Ishikawa (cell line): ENCODE measurements around the gene GORAB.

Experiments
- CEBPB ChIP-seq: IDR thresholded peaks from 2 replicates; pipeline ENCODE4 v1.6.1; 2012
- EP300 ChIP-seq: IDR thresholded peaks from 2 replicates; pipeline ENCODE4 v1.6.1; 2012; ENCODE audit warnings: borderline replicate concordance
- FOXM1 ChIP-seq: IDR thresholded peaks from 2 replicates; pipeline ENCODE4 v1.6.1; 2012; ENCODE audit warnings: low read depth, borderline replicate concordance
- NFIC ChIP-seq: IDR thresholded peaks from 2 replicates; pipeline ENCODE4 v1.6.1; 2012
- RAD21 ChIP-seq: IDR thresholded peaks from 2 replicates; pipeline ENCODE4 v1.6.1; 2012; ENCODE audit warnings: low read depth
- TAF1 ChIP-seq: IDR thresholded peaks from 2 replicates; pipeline ENCODE4 v1.6.1; 2012; ENCODE audit warnings: low read depth, mild to moderate bottlenecking
- TEAD4 ChIP-seq: IDR thresholded peaks from 2 replicates; pipeline ENCODE4 v1.6.1; 2012
- TF ChIP-seq, protein P1 (sequence below): IDR thresholded peaks from 2 replicates; pipeline ENCODE4 v1.6.1; 2012
- TF ChIP-seq, protein P2 (sequence below): IDR thresholded peaks from 2 replicates; pipeline ENCODE4 v1.6.1; 2012; ENCODE audit warnings: low read depth, mild to moderate bottlenecking
- TF ChIP-seq, protein P3 (sequence below): IDR thresholded peaks from 2 replicates; pipeline ENCODE4 v1.6.1; 2012

DNA sequence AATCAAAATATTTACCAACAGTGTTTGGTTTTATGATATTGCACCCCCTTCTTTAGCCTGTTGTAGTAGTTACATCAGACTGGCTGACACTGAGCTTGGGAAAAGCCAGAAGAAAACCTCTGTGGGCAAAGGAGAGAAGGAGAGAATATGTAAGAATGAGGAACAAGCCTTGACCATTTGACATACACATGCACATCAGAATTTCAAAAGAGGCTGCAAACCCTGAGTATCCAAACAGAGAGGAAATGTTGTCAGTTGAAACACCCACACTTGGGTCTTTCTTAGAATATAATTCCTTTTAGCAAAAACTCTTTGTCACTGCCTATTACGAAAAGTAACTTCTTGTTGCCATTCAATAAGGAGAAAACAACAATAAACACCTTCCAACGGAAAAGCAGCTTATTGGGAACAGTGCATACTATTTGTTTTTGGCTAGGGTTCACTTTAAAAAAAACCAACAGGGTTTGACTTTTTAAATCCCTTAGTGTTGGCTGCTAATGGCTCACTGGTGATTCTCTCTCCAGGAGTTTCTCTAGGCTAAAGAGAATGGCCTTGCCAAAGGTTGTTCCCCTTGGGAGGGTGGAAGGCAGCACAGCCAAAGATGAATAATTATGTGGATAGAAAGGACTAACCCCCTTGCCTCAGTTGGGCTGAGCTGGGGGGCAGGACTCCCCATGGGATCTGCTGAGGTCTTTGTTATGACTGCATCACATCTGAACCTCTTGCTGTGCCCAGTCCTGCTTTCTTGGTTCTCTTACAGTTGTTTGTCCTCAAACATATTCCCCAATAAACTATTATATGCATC is 48.9 kb downstream of the GORAB start:
- TF ChIP-seq EP300 (no peak), TEAD4 (no peak), FOXM1 (no peak), TAF1 (no peak), NFIC (no peak), RAD21 (no peak), CEBPB (no peak)
- TF ChIP-seq, protein P1, sequence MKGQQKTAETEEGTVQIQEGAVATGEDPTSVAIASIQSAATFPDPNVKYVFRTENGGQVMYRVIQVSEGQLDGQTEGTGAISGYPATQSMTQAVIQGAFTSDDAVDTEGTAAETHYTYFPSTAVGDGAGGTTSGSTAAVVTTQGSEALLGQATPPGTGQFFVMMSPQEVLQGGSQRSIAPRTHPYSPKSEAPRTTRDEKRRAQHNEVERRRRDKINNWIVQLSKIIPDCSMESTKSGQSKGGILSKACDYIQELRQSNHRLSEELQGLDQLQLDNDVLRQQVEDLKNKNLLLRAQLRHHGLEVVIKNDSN: no peak
- TF ChIP-seq, protein P2, sequence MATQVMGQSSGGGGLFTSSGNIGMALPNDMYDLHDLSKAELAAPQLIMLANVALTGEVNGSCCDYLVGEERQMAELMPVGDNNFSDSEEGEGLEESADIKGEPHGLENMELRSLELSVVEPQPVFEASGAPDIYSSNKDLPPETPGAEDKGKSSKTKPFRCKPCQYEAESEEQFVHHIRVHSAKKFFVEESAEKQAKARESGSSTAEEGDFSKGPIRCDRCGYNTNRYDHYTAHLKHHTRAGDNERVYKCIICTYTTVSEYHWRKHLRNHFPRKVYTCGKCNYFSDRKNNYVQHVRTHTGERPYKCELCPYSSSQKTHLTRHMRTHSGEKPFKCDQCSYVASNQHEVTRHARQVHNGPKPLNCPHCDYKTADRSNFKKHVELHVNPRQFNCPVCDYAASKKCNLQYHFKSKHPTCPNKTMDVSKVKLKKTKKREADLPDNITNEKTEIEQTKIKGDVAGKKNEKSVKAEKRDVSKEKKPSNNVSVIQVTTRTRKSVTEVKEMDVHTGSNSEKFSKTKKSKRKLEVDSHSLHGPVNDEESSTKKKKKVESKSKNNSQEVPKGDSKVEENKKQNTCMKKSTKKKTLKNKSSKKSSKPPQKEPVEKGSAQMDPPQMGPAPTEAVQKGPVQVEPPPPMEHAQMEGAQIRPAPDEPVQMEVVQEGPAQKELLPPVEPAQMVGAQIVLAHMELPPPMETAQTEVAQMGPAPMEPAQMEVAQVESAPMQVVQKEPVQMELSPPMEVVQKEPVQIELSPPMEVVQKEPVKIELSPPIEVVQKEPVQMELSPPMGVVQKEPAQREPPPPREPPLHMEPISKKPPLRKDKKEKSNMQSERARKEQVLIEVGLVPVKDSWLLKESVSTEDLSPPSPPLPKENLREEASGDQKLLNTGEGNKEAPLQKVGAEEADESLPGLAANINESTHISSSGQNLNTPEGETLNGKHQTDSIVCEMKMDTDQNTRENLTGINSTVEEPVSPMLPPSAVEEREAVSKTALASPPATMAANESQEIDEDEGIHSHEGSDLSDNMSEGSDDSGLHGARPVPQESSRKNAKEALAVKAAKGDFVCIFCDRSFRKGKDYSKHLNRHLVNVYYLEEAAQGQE: no peak
- TF ChIP-seq, protein P3, sequence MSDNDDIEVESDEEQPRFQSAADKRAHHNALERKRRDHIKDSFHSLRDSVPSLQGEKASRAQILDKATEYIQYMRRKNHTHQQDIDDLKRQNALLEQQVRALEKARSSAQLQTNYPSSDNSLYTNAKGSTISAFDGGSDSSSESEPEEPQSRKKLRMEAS: no peak
